ENCODE data around the gene ANKRD10.

The ANKRD10 gene

DNA sequence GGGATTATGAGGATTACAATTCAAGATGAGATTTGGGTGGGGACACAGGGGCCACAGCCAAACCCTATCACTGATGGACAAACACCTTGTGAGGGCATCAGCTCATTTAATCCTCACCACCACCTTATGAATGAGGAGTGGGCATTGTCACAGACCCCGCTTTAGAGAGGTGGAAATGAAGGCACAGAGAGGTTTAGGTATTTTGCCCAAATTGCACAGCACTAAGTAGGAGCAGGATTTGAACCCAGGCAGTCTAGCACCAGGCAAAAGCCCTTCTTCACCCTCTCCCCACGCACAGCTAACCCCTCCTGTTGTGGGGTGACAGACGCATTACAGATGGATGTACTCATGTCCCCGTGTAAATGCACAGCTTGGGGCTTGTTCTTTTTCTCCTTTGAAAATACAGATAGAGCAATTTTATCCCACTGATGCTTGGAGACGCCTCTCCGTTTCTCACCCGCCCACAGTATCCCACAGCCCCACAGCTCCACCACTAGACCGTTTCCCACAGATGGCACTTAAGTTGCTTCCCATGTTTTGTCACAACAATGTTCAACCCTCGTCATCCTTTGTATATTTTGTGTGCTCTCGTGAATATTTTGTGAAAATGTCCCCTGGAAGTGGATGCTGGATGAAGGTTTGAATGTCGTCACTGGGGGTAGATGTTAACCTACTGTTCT is 48.2 kb downstream of the ANKRD10 start:
- TF ChIP-seq, protein P1, sequence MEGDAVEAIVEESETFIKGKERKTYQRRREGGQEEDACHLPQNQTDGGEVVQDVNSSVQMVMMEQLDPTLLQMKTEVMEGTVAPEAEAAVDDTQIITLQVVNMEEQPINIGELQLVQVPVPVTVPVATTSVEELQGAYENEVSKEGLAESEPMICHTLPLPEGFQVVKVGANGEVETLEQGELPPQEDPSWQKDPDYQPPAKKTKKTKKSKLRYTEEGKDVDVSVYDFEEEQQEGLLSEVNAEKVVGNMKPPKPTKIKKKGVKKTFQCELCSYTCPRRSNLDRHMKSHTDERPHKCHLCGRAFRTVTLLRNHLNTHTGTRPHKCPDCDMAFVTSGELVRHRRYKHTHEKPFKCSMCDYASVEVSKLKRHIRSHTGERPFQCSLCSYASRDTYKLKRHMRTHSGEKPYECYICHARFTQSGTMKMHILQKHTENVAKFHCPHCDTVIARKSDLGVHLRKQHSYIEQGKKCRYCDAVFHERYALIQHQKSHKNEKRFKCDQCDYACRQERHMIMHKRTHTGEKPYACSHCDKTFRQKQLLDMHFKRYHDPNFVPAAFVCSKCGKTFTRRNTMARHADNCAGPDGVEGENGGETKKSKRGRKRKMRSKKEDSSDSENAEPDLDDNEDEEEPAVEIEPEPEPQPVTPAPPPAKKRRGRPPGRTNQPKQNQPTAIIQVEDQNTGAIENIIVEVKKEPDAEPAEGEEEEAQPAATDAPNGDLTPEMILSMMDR (IDR thresholded peaks at IDR 0.05; ENCODE audit: low read depth, low read length), result no peak
- DNase-seq (ENCODE audit: extremely low read depth, low read depth), result no peak

DNA sequence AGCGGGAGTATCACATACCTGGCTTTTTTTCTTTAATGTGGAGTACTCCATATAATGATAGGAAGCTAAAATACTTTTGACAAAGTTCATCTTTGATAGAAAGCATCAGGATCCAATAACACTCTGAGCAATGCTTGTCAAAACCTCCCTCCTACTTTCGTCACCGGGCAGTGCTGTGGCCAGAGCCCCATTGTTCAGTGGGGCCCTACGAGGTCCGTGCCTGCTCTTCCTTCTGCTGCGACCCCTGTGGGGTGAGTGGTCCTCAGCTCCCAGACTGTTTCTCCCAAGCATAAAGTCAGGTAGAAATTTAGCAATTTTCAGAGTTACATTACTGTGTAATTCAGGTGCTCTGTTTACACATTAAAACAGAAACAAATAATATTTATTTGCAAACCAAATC is 51.2 kb downstream of the ANKRD10 start:
- DNase-seq (ENCODE audit: extremely low read depth, low read depth), result no peak
- TF ChIP-seq, protein P1 (IDR thresholded peaks at IDR 0.05; ENCODE audit: low read depth, low read length), result no peak

- no peak for DNase-seq (ENCODE audit: extremely low read depth, low read depth)
- TF ChIP-seq, protein P1 (IDR thresholded peaks at IDR 0.05; ENCODE audit: low read depth, low read length), result no peak
Measured at GRCh38 chr13:110860983-110861382, 53.9 kb downstream of the ANKRD10 start.

- no peak for DNase-seq (ENCODE audit: extremely low read depth, low read depth)
- TF ChIP-seq, protein P1 (IDR thresholded peaks at IDR 0.05; ENCODE audit: low read depth, low read length), result no peak
Measured at GRCh38 chr13:110856942-110857835, 57.7 kb downstream of the ANKRD10 start.

DNA sequence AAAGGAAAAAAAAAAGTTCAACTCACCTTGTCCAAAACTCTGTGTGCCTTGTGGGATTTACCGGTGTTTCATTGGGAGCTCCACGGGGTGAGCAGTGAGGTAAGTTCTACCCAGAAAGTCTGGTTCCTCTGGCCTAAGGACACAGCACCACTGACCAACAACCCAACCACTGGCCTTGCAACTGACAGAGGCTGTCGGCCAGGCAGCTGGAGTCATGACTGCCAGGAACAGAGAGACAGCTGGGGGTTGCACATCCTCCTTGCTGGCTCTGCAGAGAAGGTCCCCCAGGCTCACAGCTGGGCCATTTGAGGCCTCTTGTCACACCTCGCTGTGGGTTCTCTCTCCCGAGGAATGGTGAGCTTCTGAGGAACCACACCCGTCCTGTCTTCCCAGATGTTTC is 59.5 kb downstream of the ANKRD10 start:
- DNase-seq (ENCODE audit: extremely low read depth, low read depth), result no peak
- TF ChIP-seq, protein P1 (IDR thresholded peaks at IDR 0.05; ENCODE audit: low read depth, low read length), result no peak

DNA sequence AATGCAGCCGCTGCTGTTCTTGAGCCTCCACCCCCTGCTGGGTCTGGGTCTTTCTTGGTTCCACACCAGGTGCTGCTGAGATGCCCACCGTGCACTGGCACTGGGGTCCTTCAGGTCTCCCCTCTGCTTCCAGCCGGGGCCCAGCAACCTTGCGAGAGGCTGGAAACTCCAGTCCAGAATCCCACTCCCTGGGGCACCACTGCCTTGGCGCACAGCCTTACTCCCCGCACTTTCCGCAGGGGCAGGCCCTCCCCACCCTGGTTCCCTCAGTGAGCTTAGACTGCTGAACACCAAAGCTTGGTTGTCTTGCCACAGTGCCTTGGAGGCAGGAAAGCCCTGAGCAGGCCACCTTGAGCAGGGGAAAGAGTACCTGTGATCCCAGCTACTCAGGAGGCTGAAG is 60.0 kb downstream of the ANKRD10 start:
- TF ChIP-seq, protein P1 (IDR thresholded peaks at IDR 0.05; ENCODE audit: low read depth, low read length), result no peak
- no peak for DNase-seq (ENCODE audit: extremely low read depth, low read depth)

- DNase-seq (ENCODE audit: extremely low read depth, low read depth), result no peak
- TF ChIP-seq, protein P1 (IDR thresholded peaks at IDR 0.05; ENCODE audit: low read depth, low read length), result no peak
Measured at GRCh38 chr13:110853235-110853721, 61.6 kb downstream of the ANKRD10 start.

All from AG09319 (cell line).